ES-I3 (cell line): ENCODE data around the gene FAM163B.

Source experiments
- H3K36me3 ChIP-seq: 2 replicates; pipeline ENCODE4 v1.6.1; 2013; ENCODE audit warnings: mild to moderate bottlenecking, low read length, control low read depth, moderate library complexity; ENCODE audit not compliant: insufficient read depth
- H3K4me1 ChIP-seq: 2 replicates; pipeline ENCODE4 v1.6.1; 2013; ENCODE audit warnings: mild to moderate bottlenecking, control low read depth, low read length; ENCODE audit not compliant: insufficient read depth
- H3K9ac ChIP-seq: 2 replicates; pipeline ENCODE4 v1.6.1; 2013; ENCODE audit warnings: low read depth, mild to moderate bottlenecking, low read length, moderate library complexity
- H3K9me3 ChIP-seq: 2 replicates; pipeline ENCODE4 v1.6.1; 2013; ENCODE audit warnings: mild to moderate bottlenecking, low read length, moderate library complexity; ENCODE audit not compliant: control insufficient read depth, insufficient read depth

Gene FAM163B

GRCh38 chr9:133581513-133582343, 27.5 kb downstream of the FAM163B start:
- H3K36me3 ChIP-seq, result no peaks in the 10 kb centered on the region
- no peaks in the 10 kb centered on the region for H3K9me3 ChIP-seq
- no peak overlapping the region for H3K9ac ChIP-seq
- H3K4me1 ChIP-seq, result peaks cover 30% of the 10 kb centered on the region

GRCh38 chr9:133581011-133581410, 28.2 kb downstream of the FAM163B start:
- Histone ChIP-seq H3K36me3 (no peaks in the 10 kb centered on the region), H3K9ac (no peak overlapping the region), H3K4me1 (peaks cover 27% of the 10 kb centered on the region), H3K9me3 (no peaks in the 10 kb centered on the region)

- peaks cover 20% of the 10 kb centered on the region for H3K4me1 ChIP-seq
- H3K36me3 ChIP-seq, result no peaks in the 10 kb centered on the region
- no peaks in the 10 kb centered on the region for H3K9me3 ChIP-seq
- H3K9ac ChIP-seq, result no peak overlapping the region
Measured at GRCh38 chr9:133580419-133580738, 28.8 kb downstream of the FAM163B start.

GRCh38 chr9:133579601-133580418, 29.4 kb downstream of the FAM163B start:
- Histone ChIP-seq H3K4me1 (peaks cover 17% of the 10 kb centered on the region), H3K9ac (no peak overlapping the region), H3K9me3 (no peaks in the 10 kb centered on the region), H3K36me3 (no peaks in the 10 kb centered on the region)

- H3K9ac ChIP-seq, result no peak overlapping the region
Measured at GRCh38 chr9:133578524-133579441, 30.4 kb downstream of the FAM163B start.

GRCh38 chr9:133577737-133578112, 31.5 kb downstream of the FAM163B start:
- no peak overlapping the region for H3K9ac ChIP-seq
- H3K4me1 ChIP-seq, result peaks cover 10% of the 10 kb centered on the region
- no peaks in the 10 kb centered on the region for H3K9me3 ChIP-seq
- H3K36me3 ChIP-seq, result no peaks in the 10 kb centered on the region

More at GRCh38 chr9:133578524-133579441, 30.4 kb downstream of the FAM163B start:
- H3K36me3 ChIP-seq, result no peaks in the 10 kb centered on the region
- H3K9me3 ChIP-seq, result no peaks in the 10 kb centered on the region
- peaks cover 10% of the 10 kb centered on the region for H3K4me1 ChIP-seq

- H3K9ac ChIP-seq, result no peak overlapping the region
- no peaks in the 10 kb centered on the region for H3K9me3 ChIP-seq
- peaks cover 10% of the 10 kb centered on the region for H3K4me1 ChIP-seq
- H3K36me3 ChIP-seq, result no peaks in the 10 kb centered on the region
Measured at GRCh38 chr9:133576875-133577736, 32.1 kb downstream of the FAM163B start.

- H3K9ac ChIP-seq, result no peak overlapping the region
Measured at GRCh38 chr9:133576031-133576874, 32.9 kb downstream of the FAM163B start.

GRCh38 chr9:133575186-133576030, 33.8 kb downstream of the FAM163B start:
- H3K9ac ChIP-seq, result no peak overlapping the region
- H3K9me3 ChIP-seq, result no peaks in the 10 kb centered on the region
- H3K4me1 ChIP-seq, result peaks cover 4% of the 10 kb centered on the region; the same call in 1 of the 2 replicates
- H3K36me3 ChIP-seq, result no peaks in the 10 kb centered on the region

More at GRCh38 chr9:133576031-133576874, 32.9 kb downstream of the FAM163B start:
- Histone ChIP-seq H3K36me3 (no peaks in the 10 kb centered on the region), H3K4me1 (peaks cover 5% of the 10 kb centered on the region), H3K9me3 (no peaks in the 10 kb centered on the region)

GRCh38 chr9:133574771-133575170, 34.4 kb downstream of the FAM163B start:
- no peaks in the 10 kb centered on the region for H3K9me3 ChIP-seq
- peaks cover 4% of the 10 kb centered on the region; the same call in 1 of the 2 replicates for H3K4me1 ChIP-seq
- no peak overlapping the region for H3K9ac ChIP-seq
- no peaks in the 10 kb centered on the region for H3K36me3 ChIP-seq

GRCh38 chr9:133573791-133574515, 35.2 kb downstream of the FAM163B start:
- H3K4me1 ChIP-seq, result peaks cover 4% of the 10 kb centered on the region; the same call in 1 of the 2 replicates
- H3K9me3 ChIP-seq, result no peaks in the 10 kb centered on the region
- H3K36me3 ChIP-seq, result no peaks in the 10 kb centered on the region
- no peak overlapping the region for H3K9ac ChIP-seq
